ENCODE data around the gene RLBP1.
A peak's percentile ranks its signal among the peaks of the same experiment; 100 is the strongest.

Gene RLBP1

DNA sequence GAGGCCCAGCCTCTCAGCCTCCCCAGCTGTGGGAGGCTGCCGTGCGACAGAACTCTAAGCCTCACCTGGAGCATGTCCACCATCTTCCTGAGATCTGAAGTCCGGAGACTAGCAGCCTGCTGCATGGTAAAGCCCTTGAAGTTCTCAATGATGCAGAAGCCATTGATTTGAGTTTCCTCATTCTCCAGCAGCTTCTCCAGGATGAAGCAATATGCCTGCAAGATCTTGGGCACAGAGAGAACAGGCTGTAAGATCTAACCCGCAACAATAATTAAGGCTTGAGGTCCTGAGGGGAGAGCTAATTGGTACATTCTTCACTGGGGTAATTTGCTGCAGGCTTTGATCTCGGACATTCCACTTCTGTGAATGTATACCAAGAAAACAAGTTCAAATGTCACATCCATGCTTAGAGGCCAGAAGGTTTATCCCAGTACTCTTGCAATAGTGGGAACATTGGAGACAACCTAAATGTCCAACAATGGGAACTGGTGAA, 9.7 kb downstream of the RLBP1 start:
- Histone ChIP-seq H4K20me1 (ENCODE audit: insufficient read depth, low read length) (no peaks in the 10 kb centered on the region), H3K27me3 (ENCODE audit: low read depth, low read length) (no peaks in the 10 kb centered on the region; the same call in 1 of the 2 replicates), H3K4me3 (ENCODE audit: low read length) (no peak overlapping the region), H3K27ac (ENCODE audit: low read length) (no peak overlapping the region), H3K9ac (ENCODE audit: low read length) (no peak overlapping the region), H3K4me2 (ENCODE audit: low read length) (no peak overlapping the region), H3K4me1 (ENCODE audit: low read length) (peaks cover 3% of the 10 kb centered on the region; the same call in 1 of the 2 replicates), H3K79me2 (ENCODE audit: low read length) (no peaks in the 10 kb centered on the region), H3K36me3 (replicated peaks; ENCODE audit: low read depth, low read length) (no peaks in the 10 kb centered on the region), H2AFZ (ENCODE audit: low read depth, low read length) (no peak overlapping the region), H3K9me3 (ENCODE audit: insufficient read depth, low read length) (no peaks in the 10 kb centered on the region)
- TF ChIP-seq EZH2phosphoT487 (IDR thresholded peaks at IDR 0.05; ENCODE audit: low read depth), result no peak
- no peak for TF ChIP-seq CTCF (IDR thresholded peaks at IDR 0.05; ENCODE audit: low read depth, low read length)

DNA sequence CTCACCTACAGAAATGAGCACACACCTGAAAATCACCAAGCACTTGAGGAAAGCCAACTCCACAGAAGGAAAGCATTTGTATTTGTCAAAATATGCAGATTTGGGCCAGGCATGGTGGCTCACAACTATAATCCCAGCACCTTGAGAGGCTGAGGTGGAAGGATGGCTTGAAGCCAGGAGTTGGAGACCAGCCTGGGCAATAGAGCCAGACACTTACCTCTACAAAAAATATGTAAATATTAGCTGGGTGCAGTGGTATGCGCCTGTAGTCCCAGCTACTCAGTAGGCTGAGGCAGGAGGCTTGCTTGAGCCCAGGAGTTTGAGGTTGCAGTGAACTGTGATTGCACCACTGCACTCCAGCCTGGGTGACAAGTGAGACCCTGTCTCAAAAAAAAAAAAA, 12.3 kb downstream of the RLBP1 start:
- no peak overlapping the region for H3K4me3 ChIP-seq (ENCODE audit: low read length)
- no peak overlapping the region for H3K9ac ChIP-seq (ENCODE audit: low read length)
- no peaks in the 10 kb centered on the region for H3K9me3 ChIP-seq (ENCODE audit: insufficient read depth, low read length)
- H4K20me1 ChIP-seq (ENCODE audit: insufficient read depth, low read length), result no peaks in the 10 kb centered on the region
- no peaks in the 10 kb centered on the region for H3K79me2 ChIP-seq (ENCODE audit: low read length)
- no peak for TF ChIP-seq EZH2phosphoT487 (IDR thresholded peaks at IDR 0.05; ENCODE audit: low read depth)
- TF ChIP-seq CTCF (IDR thresholded peaks at IDR 0.05; ENCODE audit: low read depth, low read length), result no peak
- H3K27ac ChIP-seq (ENCODE audit: low read length), result no peak overlapping the region
- no peaks in the 10 kb centered on the region for H3K36me3 ChIP-seq (replicated peaks; ENCODE audit: low read depth, low read length)
- H3K4me1 ChIP-seq (ENCODE audit: low read length), result peaks cover 3% of the 10 kb centered on the region; the same call in 1 of the 2 replicates
- no peak overlapping the region for H2AFZ ChIP-seq (ENCODE audit: low read depth, low read length)
- H3K27me3 ChIP-seq (ENCODE audit: low read depth, low read length), result no peaks in the 10 kb centered on the region; the same call in 1 of the 2 replicates
- no peak overlapping the region for H3K4me2 ChIP-seq (ENCODE audit: low read length)

DNA sequence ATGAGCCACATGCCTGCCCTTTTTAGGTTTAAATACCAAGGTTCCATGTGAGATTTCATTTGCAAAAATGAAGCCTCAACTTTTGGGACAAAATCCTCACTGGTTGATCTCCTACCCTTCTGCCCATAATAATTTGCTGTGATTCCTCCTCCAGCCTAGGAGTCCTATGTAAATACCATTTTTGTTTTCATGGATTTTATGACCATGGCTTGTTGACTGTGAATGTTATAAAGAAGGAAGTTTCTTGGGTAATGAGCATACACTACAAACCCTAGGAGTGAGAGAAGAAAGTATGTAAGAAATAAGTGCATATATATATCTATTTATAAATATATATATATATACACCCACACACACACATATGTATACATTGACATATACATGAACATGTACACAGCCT, 13.1 kb downstream of the RLBP1 start:
- Histone ChIP-seq H3K27me3 (ENCODE audit: low read depth, low read length) (no peaks in the 10 kb centered on the region), H3K9me3 (ENCODE audit: insufficient read depth, low read length) (no peaks in the 10 kb centered on the region), H4K20me1 (ENCODE audit: insufficient read depth, low read length) (no peaks in the 10 kb centered on the region), H3K4me1 (ENCODE audit: low read length) (peaks cover 3% of the 10 kb centered on the region; the same call in 1 of the 2 replicates), H3K36me3 (replicated peaks; ENCODE audit: low read depth, low read length) (no peaks in the 10 kb centered on the region), H3K4me2 (ENCODE audit: low read length) (no peak overlapping the region), H3K79me2 (ENCODE audit: low read length) (no peaks in the 10 kb centered on the region), H3K27ac (ENCODE audit: low read length) (no peak overlapping the region), H3K9ac (ENCODE audit: low read length) (no peak overlapping the region), H3K4me3 (ENCODE audit: low read length) (no peak overlapping the region), H2AFZ (ENCODE audit: low read depth, low read length) (no peak overlapping the region)
- no peak for TF ChIP-seq EZH2phosphoT487 (IDR thresholded peaks at IDR 0.05; ENCODE audit: low read depth)
- no peak for TF ChIP-seq CTCF (IDR thresholded peaks at IDR 0.05; ENCODE audit: low read depth, low read length)

- H2AFZ ChIP-seq (ENCODE audit: low read depth, low read length), result peak overlapping the region; percentile 85
- peak overlapping the region; percentile 52 for H3K9ac ChIP-seq (ENCODE audit: low read length)
Observed at GRCh38 chr15:89206908-89207331, 14.5 kb downstream of the RLBP1 start.

More at GRCh38 chr15:89206908-89207331, 14.5 kb downstream of the RLBP1 start:
- Histone ChIP-seq H4K20me1 (ENCODE audit: insufficient read depth, low read length) (no peaks in the 10 kb centered on the region), H3K4me1 (ENCODE audit: low read length) (peaks cover 3% of the 10 kb centered on the region; the same call in 1 of the 2 replicates), H3K4me2 (ENCODE audit: low read length) (peak overlapping the region; percentile 81), H3K36me3 (replicated peaks; ENCODE audit: low read depth, low read length) (no peaks in the 10 kb centered on the region), H3K27ac (ENCODE audit: low read length) (no peak overlapping the region), H3K4me3 (ENCODE audit: low read length) (peak overlapping the region; percentile 69), H3K79me2 (ENCODE audit: low read length) (no peaks in the 10 kb centered on the region), H3K9me3 (ENCODE audit: insufficient read depth, low read length) (no peaks in the 10 kb centered on the region), H3K27me3 (ENCODE audit: low read depth, low read length) (no peaks in the 10 kb centered on the region)
- TF ChIP-seq EZH2phosphoT487 (IDR thresholded peaks at IDR 0.05; ENCODE audit: low read depth) (no peak), CTCF (IDR thresholded peaks at IDR 0.05; ENCODE audit: low read depth, low read length) (peak; percentile 98)
